ENCODE measurements around the gene CEP70. TPM values are rescaled to one million over a fixed set of nuclear protein-coding genes. Genes with fewer than 3 reads are reported as not detected.
"Not testable (repeated sequence)": the region's sequence is repeated elsewhere in the genome, so short reads cannot be mapped to it uniquely, and the experiment has no call there.

CEP70 gene
- total RNA-seq, 1 experiment from 2014 or later = 22.3 TPM

DNA sequence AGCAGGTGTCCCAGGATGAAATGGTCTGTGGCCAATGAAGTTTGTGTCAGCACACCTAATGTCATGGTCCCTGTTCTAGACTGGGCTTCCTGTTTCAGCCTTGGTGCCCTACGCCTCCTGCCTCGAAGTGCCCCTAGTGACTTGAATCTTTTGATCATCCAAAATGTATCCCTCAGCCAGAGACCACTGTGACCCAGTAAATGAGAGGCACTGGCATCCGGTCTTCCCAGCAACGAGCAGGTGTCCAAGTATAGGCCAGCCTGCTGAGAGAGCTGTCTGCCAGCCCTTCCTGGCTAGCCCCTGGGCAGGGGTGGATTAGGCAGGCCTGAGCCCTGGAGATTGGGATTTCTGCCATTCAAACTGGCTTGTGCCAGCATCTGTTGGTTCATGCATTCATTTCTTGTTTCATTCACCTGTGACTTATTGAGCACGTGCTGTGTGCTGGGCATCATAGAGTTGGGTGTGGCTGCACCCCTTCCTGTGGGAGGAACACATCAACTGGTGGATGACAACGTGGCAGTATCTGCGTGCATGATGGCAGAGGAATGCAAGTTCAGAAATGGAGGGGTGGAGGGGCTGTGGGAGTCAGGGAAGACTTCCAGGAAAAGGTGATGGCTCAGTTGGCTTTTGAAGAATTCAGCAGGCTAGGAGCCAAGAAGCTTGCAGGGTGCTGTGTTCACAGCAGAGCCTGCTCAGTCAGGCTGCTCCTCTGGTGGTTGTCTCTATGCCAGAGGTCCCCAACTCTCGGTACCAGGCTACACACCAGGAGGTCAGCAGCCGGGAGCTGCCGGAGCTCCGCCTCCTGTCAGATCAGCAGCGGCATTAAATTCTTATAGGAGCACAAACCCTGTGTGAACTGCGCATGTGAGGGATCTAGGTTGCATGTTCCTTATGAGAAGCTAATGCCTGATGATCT is 138.0 kb downstream of the CEP70 start:
- H3K9me3 ChIP-seq (replicated peaks) = no peaks in the 10 kb centered on the region
- no peak overlapping the region for H3K4me3 ChIP-seq
- DNase-seq (ENCODE audit: low read depth in 1 of 2, low spot score in 2 of 2) = no peak

DNA sequence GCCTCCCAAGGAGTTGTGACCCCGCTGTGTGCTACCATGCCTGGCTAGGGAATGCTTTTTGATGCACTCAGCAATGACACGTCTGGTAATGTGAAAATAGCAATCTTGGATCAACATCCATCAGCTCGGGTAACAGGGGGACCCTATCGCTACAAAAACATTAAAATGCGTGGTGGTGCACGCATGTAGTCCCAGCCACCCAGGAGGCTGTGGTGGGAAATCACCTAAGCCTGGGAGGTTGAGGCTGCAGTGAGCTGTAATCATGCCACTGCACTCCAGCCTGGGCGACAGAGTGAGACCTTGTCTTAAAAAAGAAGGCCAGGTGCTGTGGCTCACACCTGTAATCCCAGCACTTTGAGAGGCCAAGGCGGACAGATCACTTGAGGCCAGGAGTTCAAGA is 140.1 kb downstream of the CEP70 start:
- not testable (repeated sequence) for H3K4me1 ChIP-seq (replicated peaks); H3K27me3 ChIP-seq (replicated peaks); DNase-seq (ENCODE audit: low read depth in 1 of 2, low spot score in 2 of 2); H3K27ac ChIP-seq; H3K4me3 ChIP-seq; H3K36me3 ChIP-seq; H3K9me3 ChIP-seq (replicated peaks)

More for the DNA sequence above, 138.0 kb downstream of the CEP70 start:
- H3K36me3 ChIP-seq = no peaks in the 10 kb centered on the region
- no peaks in the 10 kb centered on the region for H3K27me3 ChIP-seq (replicated peaks)
- H3K4me1 ChIP-seq (replicated peaks) = no peaks in the 10 kb centered on the region
- H3K27ac ChIP-seq = no peak overlapping the region

DNA sequence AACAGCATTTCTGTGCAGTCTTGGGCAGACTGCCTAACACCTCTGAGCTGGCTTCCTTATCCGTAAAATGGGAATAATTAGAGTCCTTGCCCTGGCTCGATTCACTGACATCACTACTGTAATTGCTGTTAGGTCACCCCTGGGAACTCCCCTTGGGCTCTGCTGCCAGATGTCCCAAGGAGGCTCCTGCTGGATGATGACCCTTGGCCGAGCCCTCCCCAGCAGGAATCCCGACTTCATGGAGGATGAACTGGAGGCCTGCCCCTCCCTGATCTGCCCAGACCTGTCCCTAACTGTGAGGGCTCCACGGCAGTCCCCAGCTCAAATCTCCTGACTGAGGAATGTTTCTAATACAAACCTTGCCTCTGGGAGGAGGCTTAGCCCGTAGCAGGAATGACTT is 141.6 kb downstream of the CEP70 start:
- Histone ChIP-seq H3K36me3 (no peaks in the 10 kb centered on the region), H3K27ac (no peak overlapping the region), H3K9me3 (replicated peaks) (no peaks in the 10 kb centered on the region), H3K4me3 (no peak overlapping the region), H3K4me1 (replicated peaks) (no peaks in the 10 kb centered on the region), H3K27me3 (replicated peaks) (no peaks in the 10 kb centered on the region)
- DNase-seq (ENCODE audit: low read depth in 1 of 2, low spot score in 2 of 2) = no peak

DNA sequence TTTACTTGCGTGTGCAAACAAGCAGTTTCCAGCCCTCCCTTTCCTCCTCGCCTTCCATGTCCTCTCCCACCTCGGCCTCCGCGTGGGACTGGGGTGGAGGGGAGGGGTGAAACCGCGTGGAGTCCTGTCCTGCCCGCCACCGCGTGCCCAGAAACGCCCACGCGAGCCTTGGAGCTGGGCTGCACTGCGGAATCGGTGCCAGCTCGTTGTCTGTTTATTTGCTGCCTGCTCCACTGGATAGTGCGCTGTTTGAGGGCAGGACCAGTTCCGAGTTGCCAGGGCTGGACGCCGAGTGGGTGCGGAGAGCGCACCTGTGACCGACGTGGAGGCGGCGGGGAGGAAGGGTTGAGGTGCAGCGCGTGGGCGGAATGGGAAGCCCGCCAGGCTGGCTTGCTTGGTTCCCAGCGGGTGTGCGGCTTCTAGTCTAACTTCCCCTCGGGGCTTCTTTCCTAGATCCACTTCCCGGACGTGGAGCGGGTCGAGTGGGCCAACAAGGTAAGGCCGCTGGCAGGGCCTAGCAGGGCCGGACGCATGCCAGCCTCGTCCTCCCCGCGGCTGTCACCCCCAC is 142.4 kb downstream of the CEP70 start:
- Histone ChIP-seq H3K27ac (no peak overlapping the region), H3K27me3 (replicated peaks) (no peaks in the 10 kb centered on the region), H3K4me1 (replicated peaks) (no peaks in the 10 kb centered on the region), H3K36me3 (no peaks in the 10 kb centered on the region), H3K4me3 (no peak overlapping the region), H3K9me3 (replicated peaks) (no peaks in the 10 kb centered on the region)
- DNase-seq (ENCODE audit: low read depth in 1 of 2, low spot score in 2 of 2) = no peak

DNA sequence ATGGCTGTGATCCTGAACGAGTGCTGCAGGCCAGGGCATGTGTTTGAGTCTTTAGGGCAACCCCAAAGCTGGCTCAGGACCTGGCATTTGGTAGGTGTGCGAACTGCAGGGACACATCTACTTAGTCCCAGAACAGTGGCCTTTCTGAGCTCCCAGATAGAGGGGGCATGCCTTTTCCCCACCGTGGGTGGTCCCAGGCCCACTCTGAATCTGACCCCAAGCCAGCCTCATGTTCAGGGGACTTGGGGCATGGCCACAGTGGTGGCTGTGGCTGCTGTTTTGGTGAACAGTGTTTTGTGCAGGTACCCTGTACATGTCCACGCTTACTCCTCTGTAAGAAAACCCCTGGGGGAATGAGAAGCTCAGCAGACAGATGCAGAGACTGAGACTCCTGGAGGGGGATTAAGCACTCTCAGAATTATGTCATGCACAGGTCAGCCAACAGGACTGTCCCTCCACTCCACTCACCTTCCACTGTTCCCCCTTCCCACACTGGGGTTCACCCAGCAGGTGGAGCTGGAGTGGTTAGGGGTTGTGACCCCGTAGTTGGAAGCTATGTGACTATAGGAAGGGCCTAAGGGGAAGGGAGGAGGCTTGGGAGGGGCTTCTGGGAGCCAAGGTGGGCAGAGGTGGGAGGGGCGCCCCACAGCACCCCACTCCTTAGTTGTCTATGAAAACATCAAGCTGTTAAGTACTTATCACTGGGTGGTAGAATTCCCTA is 143.2 kb downstream of the CEP70 start:
- Histone ChIP-seq H3K4me1 (replicated peaks) (no peaks in the 10 kb centered on the region), H3K27ac (no peak overlapping the region), H3K36me3 (no peaks in the 10 kb centered on the region), H3K27me3 (replicated peaks) (no peaks in the 10 kb centered on the region), H3K4me3 (no peak overlapping the region), H3K9me3 (replicated peaks) (no peaks in the 10 kb centered on the region)
- no peak for DNase-seq (ENCODE audit: low read depth in 1 of 2, low spot score in 2 of 2)

DNA sequence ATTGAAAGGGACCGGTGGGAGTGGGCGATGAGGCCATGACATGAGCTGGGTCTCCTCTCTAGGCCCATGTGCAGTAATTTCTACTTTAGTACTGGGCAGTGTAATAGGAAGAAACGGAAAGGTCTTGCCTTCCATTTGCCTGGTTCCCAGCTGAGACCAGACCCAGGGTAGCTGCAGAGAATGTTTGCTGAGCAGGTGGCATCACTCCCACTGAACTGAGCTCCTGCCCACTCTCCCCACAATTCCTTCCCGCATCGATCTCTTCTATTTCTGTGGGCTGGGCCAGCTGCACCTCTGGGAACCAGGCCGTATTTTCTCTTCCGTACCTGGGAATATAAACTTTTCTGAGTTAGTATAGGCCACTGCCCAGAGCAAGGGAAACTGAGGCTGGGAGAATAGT is 143.9 kb downstream of the CEP70 start:
- DNase-seq (ENCODE audit: low read depth in 1 of 2, low spot score in 2 of 2) = no peak
- Histone ChIP-seq H3K36me3 (no peaks in the 10 kb centered on the region), H3K4me1 (replicated peaks) (no peaks in the 10 kb centered on the region), H3K27ac (no peak overlapping the region), H3K4me3 (no peak overlapping the region), H3K9me3 (replicated peaks) (no peaks in the 10 kb centered on the region), H3K27me3 (replicated peaks) (no peaks in the 10 kb centered on the region)

DNA sequence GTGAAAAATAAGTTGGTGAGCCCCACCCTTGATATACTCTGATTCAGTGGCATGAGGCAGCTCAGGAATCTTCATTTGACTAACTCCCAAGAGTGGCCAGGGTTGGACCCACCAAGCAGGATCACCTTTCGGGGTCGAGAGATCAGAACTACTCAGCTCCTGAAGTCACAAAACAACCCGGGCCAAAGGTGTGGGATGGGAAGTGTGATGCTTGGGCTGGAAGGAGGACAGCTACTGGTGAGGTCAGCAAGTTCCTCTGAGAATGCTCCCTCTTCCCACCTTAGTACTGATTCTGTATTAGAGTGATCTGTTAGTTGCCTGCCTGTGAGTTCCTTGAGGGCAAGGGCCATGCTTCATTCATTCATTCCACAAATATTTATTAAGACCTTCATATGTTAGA is 144.6 kb downstream of the CEP70 start:
- Histone ChIP-seq H3K4me1 (replicated peaks) (no peaks in the 10 kb centered on the region), H3K36me3 (no peaks in the 10 kb centered on the region), H3K4me3 (no peak overlapping the region), H3K9me3 (replicated peaks) (no peaks in the 10 kb centered on the region), H3K27me3 (replicated peaks) (no peaks in the 10 kb centered on the region), H3K27ac (no peak overlapping the region)
- no peak for DNase-seq (ENCODE audit: low read depth in 1 of 2, low spot score in 2 of 2)

DNA sequence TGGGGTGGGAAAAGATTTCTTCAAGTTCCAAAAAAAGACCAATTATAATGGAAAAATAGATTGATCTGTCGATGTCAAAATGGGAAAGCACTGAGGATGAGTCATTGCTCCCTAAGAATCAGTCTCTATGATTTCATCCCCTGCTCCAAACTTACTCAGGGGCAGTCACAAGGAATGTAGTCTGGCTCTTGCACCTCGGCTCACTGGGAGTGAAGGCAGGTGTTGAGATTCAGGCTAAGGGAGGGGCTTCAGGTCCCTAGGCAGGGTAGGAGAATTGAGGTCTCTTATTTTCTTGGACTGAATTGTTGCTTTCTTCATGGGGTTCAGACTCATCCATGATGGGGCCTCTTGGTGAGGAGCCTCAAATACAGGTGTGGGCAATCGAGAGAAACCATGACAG is 145.4 kb downstream of the CEP70 start:
- DNase-seq (ENCODE audit: low read depth in 1 of 2, low spot score in 2 of 2) = no peak
- no peaks in the 10 kb centered on the region for H3K27me3 ChIP-seq (replicated peaks)
- H3K4me1 ChIP-seq (replicated peaks) = no peaks in the 10 kb centered on the region
- H3K9me3 ChIP-seq (replicated peaks) = no peaks in the 10 kb centered on the region
- no peak overlapping the region for H3K4me3 ChIP-seq
- no peaks in the 10 kb centered on the region for H3K36me3 ChIP-seq
- no peak overlapping the region for H3K27ac ChIP-seq

DNA sequence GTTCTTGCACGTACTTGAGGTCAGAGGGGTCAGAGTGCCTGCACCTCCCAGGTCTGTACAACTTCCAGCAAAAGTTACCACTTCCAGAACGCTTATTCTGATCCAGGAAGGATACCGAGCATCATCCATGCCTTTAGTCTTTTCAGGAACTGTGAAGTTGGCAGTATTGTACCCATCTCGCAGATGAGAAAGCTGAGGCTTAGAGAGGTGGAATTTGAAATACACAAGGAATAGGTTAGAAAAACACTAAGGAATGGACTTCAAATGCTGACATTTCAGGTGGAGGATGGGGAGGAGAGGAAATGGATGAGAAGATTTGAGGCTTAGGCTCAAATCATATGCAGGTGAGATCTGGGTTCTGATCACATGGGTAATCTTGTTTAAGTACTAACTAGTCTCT is 148.4 kb downstream of the CEP70 start:
- H3K27me3 ChIP-seq (replicated peaks) = no peaks in the 10 kb centered on the region
- no peak overlapping the region for H3K27ac ChIP-seq
- H3K9me3 ChIP-seq (replicated peaks) = no peaks in the 10 kb centered on the region
- H3K4me3 ChIP-seq = no peak overlapping the region
- no peak for DNase-seq (ENCODE audit: low read depth in 1 of 2, low spot score in 2 of 2)
- peaks cover 22% of the 10 kb centered on the region for H3K4me1 ChIP-seq (replicated peaks)
- no peaks in the 10 kb centered on the region for H3K36me3 ChIP-seq

DNA sequence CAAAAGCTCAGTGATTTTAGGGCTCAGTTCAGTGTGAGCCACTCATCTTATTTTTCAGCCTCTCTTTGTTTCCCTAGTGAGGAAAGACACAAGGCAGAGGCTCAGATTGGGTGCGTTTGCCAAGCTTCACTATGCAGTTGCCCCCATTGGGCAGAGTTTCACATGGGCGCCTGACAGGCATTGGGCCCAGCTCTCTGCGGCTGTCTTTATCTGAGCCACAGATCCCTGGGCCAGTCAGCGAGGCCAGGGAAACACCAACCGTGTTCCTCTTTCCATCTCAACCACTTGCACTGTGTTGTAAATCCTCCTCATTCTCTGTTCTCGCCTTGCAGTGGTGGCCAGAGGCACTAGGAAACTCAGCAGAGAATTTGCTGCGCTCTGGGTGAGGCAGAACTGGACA is 148.8 kb downstream of the CEP70 start:
- no peak for DNase-seq (ENCODE audit: low read depth in 1 of 2, low spot score in 2 of 2)
- peaks cover 26% of the 10 kb centered on the region for H3K4me1 ChIP-seq (replicated peaks)

More for the DNA sequence above, 148.8 kb downstream of the CEP70 start:
- Histone ChIP-seq H3K9me3 (replicated peaks) (no peaks in the 10 kb centered on the region), H3K4me3 (no peak overlapping the region), H3K27me3 (replicated peaks) (no peaks in the 10 kb centered on the region), H3K36me3 (no peaks in the 10 kb centered on the region), H3K27ac (no peak overlapping the region)

Other genes with a start within 250 kb of the CEP70 start
- 75.6 and 155 TPM in 2 replicates for gene MRAS, start 245.7 kb downstream of the CEP70 start, total RNA-seq (2014; rRNA removed; shearing (Covaris generic))
- gene ESYT3, start 159.6 kb downstream of the CEP70 start, total RNA-seq (2014; rRNA removed; shearing (Covaris generic)) = 0.06 and 0.76 TPM in 2 replicates
- gene FAIM, start 14.5 kb upstream of the CEP70 start, total RNA-seq (2014; rRNA removed; shearing (Covaris generic)) = 12.7 and 27.1 TPM in 2 replicates
- gene PIK3CB, start 240.7 kb upstream of the CEP70 start, total RNA-seq (2014; rRNA removed; shearing (Covaris generic)) = 5.7 and 7.3 TPM in 2 replicates

All from SJSA1 (cell line).